HG02852 (cell line): ENCODE measurements around the gene LCORL.
A peak's percentile ranks its signal among the peaks of the same experiment; 100 is the strongest.
"Not testable (repeated sequence)": the region's sequence is repeated elsewhere in the genome, so short reads cannot be mapped to it uniquely, and the experiment has no call there.

Source experiments
- ATAC-seq: cut with Tn5 transposase; IDR thresholded peaks from one replicate; pipeline ENCODE4 v1.9.1; 2021; ENCODE audit warnings: mild to moderate bottlenecking, moderate library complexity; ENCODE audit not compliant: unreplicated experiment

LCORL gene

GRCh38 chr4:18020145-18020670 is 1.3 kb downstream of the LCORL start:
- ATAC-seq, result no peak

GRCh38 chr4:18014269-18014668 is 7.3 kb downstream of the LCORL start:
- no peak for ATAC-seq

GRCh38 chr4:18012807-18013462 is 8.6 kb downstream of the LCORL start:
- ATAC-seq, result no peak

GRCh38 chr4:18012134-18012806 is 9.3 kb downstream of the LCORL start:
- ATAC-seq, result no peak

- ATAC-seq, result peak; percentile 54
Measured at GRCh38 chr4:18007625-18008024, 13.9 kb downstream of the LCORL start.

- not testable (repeated sequence) for ATAC-seq
Measured at GRCh38 chr4:18006432-18006831, 15.1 kb downstream of the LCORL start.

GRCh38 chr4:17997129-17997528 is 24.4 kb downstream of the LCORL start:
- ATAC-seq, result no peak

- no peak for ATAC-seq
Measured at GRCh38 chr4:17995165-17995564, 26.4 kb downstream of the LCORL start.

- no peak for ATAC-seq
Measured at GRCh38 chr4:17985832-17986231, 35.7 kb downstream of the LCORL start.

- ATAC-seq, result no peak
Measured at GRCh38 chr4:17981063-17981462, 40.5 kb downstream of the LCORL start.

GRCh38 chr4:17968721-17969120 is 52.8 kb downstream of the LCORL start:
- no peak for ATAC-seq

GRCh38 chr4:17967078-17967477 is 54.5 kb downstream of the LCORL start:
- no peak for ATAC-seq

- no peak for ATAC-seq
Measured at GRCh38 chr4:17966312-17966711, 55.2 kb downstream of the LCORL start.

GRCh38 chr4:17964576-17964975 is 57.0 kb downstream of the LCORL start:
- no peak for ATAC-seq

- ATAC-seq, result no peak
Measured at GRCh38 chr4:17962171-17962570, 59.4 kb downstream of the LCORL start.

GRCh38 chr4:17961249-17961648 is 60.3 kb downstream of the LCORL start:
- ATAC-seq, result no peak

- no peak for ATAC-seq
Measured at GRCh38 chr4:17958181-17958580, 63.4 kb downstream of the LCORL start.

- no peak for ATAC-seq
Measured at GRCh38 chr4:17957688-17958087, 63.9 kb downstream of the LCORL start.

GRCh38 chr4:17956245-17956644 is 65.3 kb downstream of the LCORL start:
- ATAC-seq, result no peak

- no peak for ATAC-seq
Measured at GRCh38 chr4:17945303-17945702, 76.3 kb downstream of the LCORL start.

GRCh38 chr4:17941731-17942130 is 79.8 kb downstream of the LCORL start:
- no peak for ATAC-seq

GRCh38 chr4:17939054-17939453 is 82.5 kb downstream of the LCORL start:
- ATAC-seq, result no peak
